GM23248 (cell line): ENCODE data around the gene ACLY. TPM values are rescaled to one million over a fixed set of nuclear protein-coding genes. Genes with fewer than 3 reads are reported as not detected.

ENCODE experiments used
- DNase-seq: peaks from one replicate; pipeline ENCODE4 v3.0.0-alpha.2; 2015
- H2AFZ ChIP-seq: fragments of 200-600 bp; sonication (generic); 2 replicates; pipeline ENCODE4 v1.6.1; 2016; ENCODE audit warnings: antibody characterized with exemption
- H3F3A ChIP-seq: fragments of 200-600 bp; sonication (generic); 2 replicates; pipeline ENCODE4 v1.6.1; 2016; ENCODE audit warnings: mild to moderate bottlenecking, antibody characterized with exemption, mixed run types; ENCODE audit not compliant: insufficient read depth
- H3K27ac ChIP-seq: fragments of 200-600 bp; sonication (generic); 2 replicates; pipeline ENCODE4 v1.5.1; 2016; ENCODE audit warnings: mild to moderate bottlenecking
- H3K27me3 ChIP-seq: fragments of 200-600 bp; sonication (generic); replicated peaks from 2 replicates; pipeline ENCODE4 v1.6.1; 2016; ENCODE audit warnings: mild to moderate bottlenecking; ENCODE audit not compliant: insufficient read depth
- H3K36me3 ChIP-seq: fragments of 200-600 bp; sonication (generic); 2 replicates; pipeline ENCODE4 v1.6.1; 2016; ENCODE audit warnings: low read depth, mild to moderate bottlenecking
- H3K4me1 ChIP-seq: fragments of 200-600 bp; sonication (generic); 2 replicates; pipeline ENCODE4 v1.6.1; 2016; ENCODE audit warnings: mild to moderate bottlenecking; ENCODE audit not compliant: insufficient read depth
- H3K4me2 ChIP-seq: fragments of 200-600 bp; sonication (generic); one replicate; pipeline ENCODE4 v1.6.1; 2016; ENCODE audit warnings: mild to moderate bottlenecking; ENCODE audit not compliant: unreplicated experiment
- H3K4me3 ChIP-seq: fragments of 200-600 bp; sonication (generic); 2 replicates; pipeline ENCODE4 v1.5.1; 2016; ENCODE audit warnings: mild to moderate bottlenecking
- H3K79me2 ChIP-seq: fragments of 200-600 bp; sonication (generic); 2 replicates; pipeline ENCODE4 v1.6.1; 2016; ENCODE audit warnings: mild to moderate bottlenecking; ENCODE audit not compliant: insufficient read depth
- H3K9ac ChIP-seq: fragments of 200-600 bp; sonication (generic); 2 replicates; pipeline ENCODE4 v1.6.1; 2016; ENCODE audit warnings: mild to moderate bottlenecking
- H3K9me2 ChIP-seq: fragments of 200-600 bp; sonication (generic); 2 replicates; pipeline ENCODE4 v1.6.1; 2016; ENCODE audit warnings: mixed run types, mild to moderate bottlenecking, moderate library complexity; ENCODE audit not compliant: insufficient read depth
- H3K9me3 ChIP-seq: fragments of 200-600 bp; sonication (generic); one replicate; pipeline ENCODE4 v1.6.1; 2017; ENCODE audit warnings: low read depth
- H4K20me1 ChIP-seq: fragments of 200-600 bp; sonication (generic); 2 replicates; pipeline ENCODE4 v1.6.0; 2016; ENCODE audit not compliant: insufficient read depth
- EZH2 ChIP-seq: fragments of 200-600 bp; sonication (generic); IDR thresholded peaks from 2 replicates; pipeline ENCODE4 v1.6.1; 2018; ENCODE audit warnings: antibody characterized with exemption, mild to moderate bottlenecking; ENCODE audit not compliant: insufficient read depth, poor library complexity, severe bottlenecking
- EZH2phosphoT487 ChIP-seq: fragments of 200-600 bp; sonication (generic); IDR thresholded peaks from 2 replicates; pipeline ENCODE4 v1.6.1; 2018; ENCODE audit warnings: antibody characterized with exemption, moderate library complexity, mild to moderate bottlenecking, low read depth; ENCODE audit not compliant: insufficient read depth
- WGBS, 2 experiments: methylation state at CpG; one replicate each; pipeline ENCODE4 v1.1.6; 2015 to 2017; ENCODE audit warnings: low lambda C conversion rate in 2 of 2, low coverage in 1 of 2; ENCODE audit errors: missing lambda C conversion rate in 2 of 2; 5-methylcytosine and 5-hydroxymethylcytosine counted together
- in situ Hi-C: fragments of 300-500 bp; cut with MboI; formaldehyde crosslinking; loops from 2 replicates; pipeline ENCODE4 v1.15.0; 2020
- polyA plus RNA-seq: library from polyadenylated mRNA; unstranded; fragments of >200 nt; fragmentation: Nextera tagmentation; extraction: Ambion mirVana; gene quantifications from 2 replicates; pipeline ENCODE4 v1.2.1, GENCODE V29; 2016
- total RNA-seq: library from RNA; depleted of rRNA; stranded (reverse); fragments of >200 nt; shearing (Covaris generic); gene quantifications from 2 replicates; pipeline ENCODE4 v1.2.3, GENCODE V29; 2014; rRNA removed

Gene ACLY
- total RNA-seq = 139 and 144 TPM in 2 replicates
- polyA plus RNA-seq = 101 TPM in 2 replicates

GRCh38 chr17:41918314-41919164 is at the start of gene ACLY:
TSS of gene ACLY (minus strand) at chr17:41918951. CDS start at chr17:41913873, 5,078 bp downstream.
- in situ Hi-C loops = no loop called here
- peak; percentile 99 for DNase-seq
- peaks cover 17% of the 10 kb centered on the region for H3F3A ChIP-seq
- peak within 1 kb of the TSS; percentile 95 for H3K9ac ChIP-seq
- 0 out of 2 replicates have a peak, but pooled peaks cover 5% of the 10 kb centered on the region for H4K20me1 ChIP-seq
- no peaks in the 10 kb centered on the region; the same call in 1 of the 2 replicates for H3K36me3 ChIP-seq
- peak within 1 kb of the TSS; percentile 97 for H3K4me2 ChIP-seq
- peak within 1 kb of the TSS; percentile 82 for H2AFZ ChIP-seq
- 1% methylated on average over 67 to 73 of the region's 80 CpGs for WGBS, 2 experiments
- H3K4me1 ChIP-seq = peaks cover 44% of the 10 kb centered on the region
- no peaks in the 10 kb centered on the region for H3K9me3 ChIP-seq
- H3K27ac ChIP-seq = peak within 1 kb of the TSS; percentile 90
- peaks cover 52% of the 10 kb centered on the region for H3K79me2 ChIP-seq
- no peak for TF ChIP-seq EZH2
- no peak for TF ChIP-seq EZH2phosphoT487
- peak within 1 kb of the TSS; percentile 95 for H3K4me3 ChIP-seq
- H3K27me3 ChIP-seq = no peaks in the 10 kb centered on the region
- no peaks in the 10 kb centered on the region for H3K9me2 ChIP-seq

- Histone ChIP-seq H3K4me2 (peak overlapping the region; percentile 71), H3K9me3 (no peaks in the 10 kb centered on the region), H3K27ac (peak overlapping the region; percentile 77; the same call in 1 of the 2 replicates), H3K27me3 (no peaks in the 10 kb centered on the region), H3K79me2 (peaks cover 64% of the 10 kb centered on the region), H3K4me3 (peak overlapping the region; percentile 88), H4K20me1 (no peaks in the 10 kb centered on the region), H3F3A (peaks cover 9% of the 10 kb centered on the region), H3K4me1 (peaks cover 13% of the 10 kb centered on the region), H2AFZ (no peak overlapping the region), H3K9ac (peak overlapping the region; percentile 95), H3K36me3 (peaks cover 4% of the 10 kb centered on the region; the same call in 1 of the 2 replicates), H3K9me2 (no peaks in the 10 kb centered on the region)
- WGBS, 2 experiments = 91 to 92% methylated on average over 37 of the region's 37 CpGs
- no peak for DNase-seq
- in situ Hi-C loops = loop anchor here (10.0 kb wide), 1 partner anchor 147 kb away; the partner anchor contains the start of gene DHX58
- TF ChIP-seq EZH2 (no peak), EZH2phosphoT487 (no peak)
Observed at GRCh38 chr17:41967921-41968578, 49.3 kb upstream of the ACLY start.

GRCh38 chr17:41967141-41967920 is 48.6 kb upstream of the ACLY start:
- no peaks in the 10 kb centered on the region for H3K27me3 ChIP-seq
- TF ChIP-seq EZH2phosphoT487 = no peak
- no peak for TF ChIP-seq EZH2
- peaks cover 9% of the 10 kb centered on the region for H3F3A ChIP-seq
- peak; percentile 58 for DNase-seq
- peak overlapping the region; percentile 95 for H3K9ac ChIP-seq
- in situ Hi-C loops = loop anchor here (10.0 kb wide), 1 partner anchor 147 kb away; the partner anchor contains the start of gene DHX58
- H3K36me3 ChIP-seq = peaks cover 4% of the 10 kb centered on the region; the same call in 1 of the 2 replicates
- H4K20me1 ChIP-seq = no peaks in the 10 kb centered on the region
- 18 to 27% methylated on average over 25 to 39 of the region's 39 CpGs for WGBS, 2 experiments
- no peaks in the 10 kb centered on the region for H3K9me2 ChIP-seq
- peak overlapping the region; percentile 88 for H3K4me3 ChIP-seq
- peak overlapping the region; percentile 81 for H2AFZ ChIP-seq
- peaks cover 57% of the 10 kb centered on the region for H3K79me2 ChIP-seq
- peak overlapping the region; percentile 71 for H3K4me2 ChIP-seq
- H3K9me3 ChIP-seq = no peaks in the 10 kb centered on the region
- peaks cover 13% of the 10 kb centered on the region for H3K4me1 ChIP-seq
- H3K27ac ChIP-seq = peak overlapping the region; percentile 77
